HG03342 (cell line): Measurements from ENCODE around the gene DDX41.
A peak's percentile ranks its signal among the peaks of the same experiment; 100 is the strongest.

Experiments used
- ATAC-seq: cut with Tn5 transposase; IDR thresholded peaks from one replicate; pipeline ENCODE4 v1.9.1; 2021; ENCODE audit warnings: mild to moderate bottlenecking, moderate library complexity; ENCODE audit not compliant: unreplicated experiment

The DDX41 gene

GRCh38 chr5:177500685-177501522, 15.9 kb downstream of the DDX41 start:
- ATAC-seq: no peak

- ATAC-seq: no peak
These were observed 16.9 kb downstream of the DDX41 start for GRCh38 chr5:177499842-177500241.

- ATAC-seq: no peak
These were observed 18.6 kb downstream of the DDX41 start for GRCh38 chr5:177498013-177498787.

DNA sequence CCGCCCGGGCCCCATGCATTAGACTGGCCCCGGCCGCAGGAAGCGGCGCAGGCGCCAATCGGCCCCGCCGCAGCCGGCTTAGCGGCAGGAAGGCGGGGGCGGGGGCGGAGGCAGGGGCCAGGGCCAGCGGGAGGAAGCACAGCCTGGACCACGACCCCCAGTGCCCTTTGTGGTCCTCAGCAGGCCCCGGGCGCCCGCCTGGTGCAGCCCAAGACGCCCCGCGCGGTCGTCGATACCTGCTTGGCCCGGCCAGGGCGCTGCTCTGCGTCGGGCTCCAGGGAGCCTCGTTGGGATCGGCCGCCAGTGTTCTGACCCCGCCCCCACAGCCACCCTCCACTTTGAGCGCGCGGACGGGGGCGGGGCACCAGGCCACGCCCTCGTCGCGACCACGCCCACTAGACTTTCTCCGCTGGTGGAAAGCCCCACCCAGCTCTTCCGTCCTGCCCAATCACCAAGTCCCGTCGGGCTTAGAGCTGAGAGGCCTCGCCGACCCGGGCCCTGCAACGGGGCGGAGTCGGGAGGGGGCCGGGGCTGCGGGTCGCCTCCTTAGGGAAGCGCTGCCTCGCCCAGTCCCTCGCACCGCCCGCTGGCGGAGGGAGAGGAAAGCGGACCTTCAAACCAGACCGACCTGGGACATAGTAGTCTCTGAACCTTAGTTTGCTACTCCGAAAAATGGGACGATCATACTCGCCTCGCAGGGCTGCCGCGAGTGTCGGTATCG, 19.3 kb downstream of the DDX41 start, which contains the start of gene PDLIM7:
PDLIM7 (minus strand) TSS at position 313 of the 721 bp plus-strand sequence. CDS start 1,092 bp downstream, outside the sequence.
- peak; percentile 74 for ATAC-seq

- ATAC-seq: no peak
These were observed 20.0 kb downstream of the DDX41 start for GRCh38 chr5:177496727-177497291.

GRCh38 chr5:177496070-177496726, 20.6 kb downstream of the DDX41 start:
- ATAC-seq: no peak

DNA sequence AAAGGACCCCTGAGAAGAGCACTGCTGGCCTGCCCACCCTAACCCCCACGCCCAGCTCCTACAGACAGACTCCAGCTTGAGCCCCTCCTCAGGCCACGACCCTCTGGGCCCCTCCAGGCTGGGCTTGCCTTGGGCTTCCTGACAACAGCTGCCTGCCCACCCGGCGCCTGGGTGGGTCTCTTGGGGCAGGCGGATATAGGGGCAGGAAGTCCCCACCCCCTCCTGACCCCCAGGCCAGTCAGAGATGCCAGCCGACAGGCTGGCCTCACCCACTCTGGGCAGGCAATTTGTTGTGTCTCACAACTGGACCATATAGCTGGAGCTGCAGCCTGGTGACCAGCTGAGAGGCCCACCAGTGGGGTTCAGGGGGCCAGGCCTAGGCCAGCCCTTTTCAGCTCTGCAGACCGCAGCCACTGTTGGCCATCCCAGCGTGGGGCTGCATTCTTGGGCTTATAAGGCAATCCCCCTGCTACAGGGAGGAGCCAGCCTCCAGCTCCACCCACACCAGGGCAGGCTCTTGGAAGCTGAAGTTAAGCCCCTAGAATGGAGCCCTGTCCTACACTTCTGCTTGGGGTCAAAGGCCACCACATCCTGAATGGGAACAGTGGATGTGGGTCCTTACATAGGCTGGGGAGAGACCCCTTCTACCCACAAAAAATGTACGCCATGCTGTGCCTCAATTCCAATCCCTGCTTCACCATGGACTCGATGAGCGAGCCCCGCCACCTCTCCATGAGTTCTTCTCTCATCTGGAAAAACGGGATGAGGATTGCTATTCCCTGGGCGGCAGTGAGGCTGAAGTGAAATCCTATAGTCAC, 21.3 kb downstream of the DDX41 start:
- no peak for ATAC-seq

DNA sequence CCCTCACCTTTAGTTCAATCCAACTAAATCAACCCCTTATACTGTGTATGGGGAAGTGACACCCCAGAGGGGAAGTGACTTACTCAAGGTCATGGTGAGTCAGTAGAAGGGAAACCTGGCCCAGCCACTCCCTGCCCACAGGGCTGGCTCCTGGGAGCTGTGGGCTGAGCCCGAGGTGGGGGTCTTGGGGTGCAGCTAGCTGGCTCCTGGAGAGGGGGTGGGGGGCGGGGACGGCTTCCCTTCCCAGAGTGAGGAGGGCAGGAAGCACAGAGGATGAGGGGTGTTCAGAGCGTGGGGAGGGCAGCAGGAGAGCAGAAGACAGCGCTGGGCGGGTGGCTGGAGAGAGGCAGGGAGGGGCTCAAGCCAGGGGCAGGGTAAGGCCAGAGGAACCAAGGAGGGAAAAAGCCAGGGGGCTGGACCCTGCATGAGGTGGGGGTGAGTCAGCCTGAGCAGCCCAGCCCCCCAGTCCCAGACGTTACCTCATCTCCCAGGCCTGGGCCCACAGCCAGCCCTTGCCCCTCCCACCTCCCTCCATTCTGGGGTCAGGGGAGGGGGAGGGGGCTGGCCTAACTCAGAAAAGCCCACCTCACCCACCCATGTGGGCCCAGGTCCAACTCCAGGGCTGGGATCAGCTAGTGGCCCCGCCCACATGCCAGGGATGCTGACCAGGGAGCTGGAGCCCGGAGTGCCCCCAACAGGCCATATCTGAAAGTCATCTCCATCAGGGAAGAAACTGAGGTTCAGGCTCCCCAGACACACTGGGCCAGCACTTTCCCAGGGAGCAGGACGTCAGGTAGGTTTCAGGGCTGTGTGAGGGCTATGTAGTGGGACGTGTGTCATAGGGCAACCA, 22.2 kb downstream of the DDX41 start:
- ATAC-seq: no peak

GRCh38 chr5:177493795-177494345, 22.9 kb downstream of the DDX41 start:
- no peak for ATAC-seq

- no peak for ATAC-seq
These were observed 23.9 kb downstream of the DDX41 start for GRCh38 chr5:177492841-177493240.

DNA sequence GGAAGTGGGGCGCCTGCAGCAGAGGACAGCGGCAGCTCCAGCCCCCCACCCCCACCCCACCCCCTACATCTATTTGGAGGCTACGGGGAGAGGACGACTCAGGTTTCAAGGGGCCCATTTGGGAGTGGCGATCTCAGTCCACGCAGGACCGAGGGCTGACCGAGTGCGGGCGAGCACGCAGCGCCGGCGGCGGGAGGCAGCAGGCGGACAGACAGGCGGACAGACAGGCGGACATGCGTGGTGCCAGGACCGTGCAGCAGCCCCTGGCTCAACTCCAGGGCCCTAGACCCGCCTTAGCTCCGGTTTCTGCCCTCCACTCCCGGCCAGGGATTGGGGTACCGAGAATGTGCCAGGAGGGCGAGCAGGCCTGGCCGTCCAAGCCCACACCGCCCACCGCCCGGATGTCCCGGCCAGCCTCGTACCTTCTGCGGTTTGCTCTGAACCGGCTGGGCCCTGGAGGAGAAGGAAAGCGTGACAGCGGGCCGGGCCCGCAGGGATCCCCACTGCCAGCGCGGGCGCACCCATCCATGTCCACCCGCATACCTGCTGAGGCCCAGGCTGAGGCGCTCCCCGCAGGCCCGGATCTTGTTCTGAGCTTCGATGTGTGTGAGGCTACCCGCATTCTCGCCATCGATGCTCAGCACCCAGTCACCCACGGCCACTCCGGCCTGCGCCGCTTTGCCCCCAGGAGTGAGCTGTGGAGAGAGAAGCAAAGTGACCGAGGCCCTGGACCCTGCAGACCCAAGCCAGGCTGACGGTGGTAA, 24.6 kb downstream of the DDX41 start:
- no peak for ATAC-seq

GRCh38 chr5:177491429-177491945, 25.3 kb downstream of the DDX41 start:
- no peak for ATAC-seq

DNA sequence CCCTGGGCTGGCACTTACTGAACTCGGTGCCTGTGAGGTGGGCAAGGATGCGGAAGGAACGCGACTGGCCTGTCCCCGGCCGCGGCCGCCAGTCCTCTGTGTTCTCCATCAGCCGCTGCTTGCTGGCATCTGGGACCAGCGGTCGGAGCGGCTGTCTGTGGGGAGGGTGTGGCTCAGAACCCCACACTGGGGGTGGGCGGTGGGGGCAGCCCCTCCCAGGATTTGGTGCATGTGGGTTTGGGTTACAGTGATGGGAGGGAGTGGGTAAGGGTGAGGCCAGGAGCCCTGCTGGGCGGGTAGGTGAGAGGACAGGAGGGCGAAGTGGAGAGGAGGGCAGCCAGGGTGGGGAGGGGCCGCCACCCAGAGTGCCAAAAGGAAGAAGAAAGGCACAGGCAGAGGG, 25.8 kb downstream of the DDX41 start:
- ATAC-seq: no peak

- ATAC-seq: no peak
These were observed 26.3 kb downstream of the DDX41 start for GRCh38 chr5:177490311-177490991.

- ATAC-seq: no peak
These were observed 27.5 kb downstream of the DDX41 start for GRCh38 chr5:177489119-177489716.

DNA sequence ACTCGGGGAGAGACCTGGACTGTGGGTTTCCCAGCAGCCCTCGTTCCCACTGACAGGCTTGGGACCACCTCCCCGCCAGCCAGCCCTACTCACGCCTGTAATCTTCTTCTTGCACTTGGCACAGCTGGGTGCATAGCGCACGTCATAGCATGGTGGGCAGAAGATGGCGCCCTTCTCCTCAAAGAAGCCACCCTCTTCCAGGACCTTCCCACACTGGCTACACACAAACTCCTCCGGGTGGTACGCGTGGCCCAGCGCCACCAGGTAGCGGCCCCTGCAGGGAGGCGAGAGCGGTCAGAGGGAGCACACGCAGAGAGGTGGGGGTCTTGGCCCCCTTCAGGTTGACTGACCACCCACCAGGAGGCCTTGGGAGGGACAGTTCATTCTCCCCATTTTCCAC, 28.8 kb downstream of the DDX41 start:
- no peak for ATAC-seq
